HG03175 (cell line): ENCODE data around the gene GPR82.
"Not testable (repeated sequence)": the region's sequence is repeated elsewhere in the genome, so short reads cannot be mapped to it uniquely, and the experiment has no call there.

Experiments used
- ATAC-seq: cut with Tn5 transposase; IDR thresholded peaks from one replicate; pipeline ENCODE4 v1.9.1; 2021; ENCODE audit warnings: mild to moderate bottlenecking, moderate library complexity; ENCODE audit not compliant: unreplicated experiment

GPR82 gene, protein sequence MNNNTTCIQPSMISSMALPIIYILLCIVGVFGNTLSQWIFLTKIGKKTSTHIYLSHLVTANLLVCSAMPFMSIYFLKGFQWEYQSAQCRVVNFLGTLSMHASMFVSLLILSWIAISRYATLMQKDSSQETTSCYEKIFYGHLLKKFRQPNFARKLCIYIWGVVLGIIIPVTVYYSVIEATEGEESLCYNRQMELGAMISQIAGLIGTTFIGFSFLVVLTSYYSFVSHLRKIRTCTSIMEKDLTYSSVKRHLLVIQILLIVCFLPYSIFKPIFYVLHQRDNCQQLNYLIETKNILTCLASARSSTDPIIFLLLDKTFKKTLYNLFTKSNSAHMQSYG

DNA sequence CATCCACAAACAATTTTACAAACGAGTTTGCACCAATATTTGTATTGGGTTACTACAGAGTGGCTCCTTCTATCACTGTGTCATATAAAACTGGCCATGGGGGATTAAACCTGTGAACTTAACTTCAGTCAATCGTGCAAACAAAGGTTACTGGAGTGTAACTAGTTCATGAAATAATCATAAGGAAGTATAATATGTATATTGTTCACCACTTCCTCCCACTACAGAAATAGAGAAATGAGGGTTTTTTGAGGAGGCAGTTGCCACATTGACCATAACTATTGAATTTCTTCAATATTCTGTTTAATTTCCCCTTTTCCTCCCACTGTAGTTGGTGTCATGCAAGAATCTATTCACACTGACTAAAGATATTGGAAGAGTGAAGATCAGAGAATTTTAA lies at the start of gene GPR82:
Gene GPR82 (plus strand): TSS at position 356 of the 400 bp plus-strand sequence. CDS start 2,846 bp downstream, outside the sequence.
- ATAC-seq = no peak

DNA sequence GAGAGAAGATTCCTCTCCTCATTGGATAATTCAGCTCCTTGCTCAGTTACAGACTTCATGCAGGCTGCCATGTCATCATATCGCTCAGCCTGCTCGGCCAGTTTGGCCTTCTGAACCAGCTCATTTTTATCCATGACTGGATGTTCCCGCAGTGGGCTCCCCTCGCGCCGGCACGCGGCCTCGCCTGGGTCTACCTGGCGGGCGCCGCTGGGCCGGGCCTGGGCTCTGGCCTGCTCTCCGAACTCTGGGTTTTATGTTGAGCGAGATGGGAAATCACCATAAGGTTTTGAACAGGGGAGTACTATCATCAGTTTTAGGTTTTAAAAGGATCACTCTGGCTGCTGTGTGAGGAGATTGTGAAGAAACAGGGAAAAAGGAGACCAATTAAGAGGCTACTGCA lies 47.6 kb upstream of the GPR82 start:
- not testable (repeated sequence) for ATAC-seq

DNA sequence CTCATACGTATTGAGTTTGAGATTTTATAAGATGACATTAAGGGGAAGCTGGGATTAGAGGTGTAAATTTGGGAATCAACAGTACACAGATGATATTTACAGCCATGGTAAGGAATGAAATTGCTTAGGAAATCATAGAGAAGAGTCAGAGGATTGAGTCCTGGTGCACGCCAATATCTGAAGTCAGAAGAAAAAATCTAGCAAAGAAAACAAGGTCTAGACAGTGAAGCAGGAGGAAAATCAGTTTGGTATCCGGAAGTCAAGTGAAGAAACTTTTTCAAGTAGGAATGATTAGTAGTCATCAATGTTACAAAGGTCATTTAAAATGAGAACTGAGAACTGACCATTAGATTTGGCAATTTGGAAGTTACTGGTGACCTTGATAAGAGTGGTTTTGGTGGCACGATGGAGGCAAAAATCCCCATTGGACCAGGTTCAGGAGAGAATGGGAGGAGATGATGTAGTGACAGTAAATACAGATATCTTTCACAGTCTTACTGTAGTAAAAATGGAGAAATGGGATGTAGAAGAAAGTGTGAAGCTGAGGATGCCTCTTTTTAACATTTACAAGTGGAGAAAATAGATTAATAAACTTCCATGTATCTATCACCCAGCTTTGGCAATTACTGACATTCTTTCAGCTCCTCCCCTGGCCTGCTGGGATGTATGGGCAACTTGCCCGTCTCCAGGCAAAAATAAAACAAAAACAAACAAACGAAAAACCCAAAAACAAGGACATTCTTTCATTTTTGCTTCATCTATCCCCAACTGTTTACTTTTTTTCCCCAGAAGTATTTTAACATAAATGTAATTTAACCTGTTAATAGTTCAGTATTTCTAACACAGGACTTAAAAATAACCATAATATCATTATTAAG lies 46.6 kb upstream of the GPR82 start:
- no peak for ATAC-seq

DNA sequence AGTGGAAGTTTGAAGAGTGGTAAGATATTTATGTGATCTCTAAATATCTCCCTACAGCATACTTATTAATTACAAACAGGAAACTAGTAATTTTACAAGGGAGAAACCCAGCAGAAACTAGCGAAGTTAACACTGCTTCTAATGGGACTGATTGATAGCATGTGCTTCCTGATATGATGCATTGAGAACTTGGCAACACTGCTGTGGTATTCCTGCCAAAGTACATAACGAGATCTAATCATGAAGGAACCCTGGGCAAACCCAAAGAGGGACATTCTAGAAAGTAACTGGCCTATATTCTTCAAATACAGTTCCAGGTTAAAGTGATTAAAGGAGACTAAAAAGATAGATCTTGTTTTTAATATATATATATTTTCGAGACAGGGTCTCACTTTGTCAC lies 39.8 kb upstream of the GPR82 start:
- no peak for ATAC-seq

DNA sequence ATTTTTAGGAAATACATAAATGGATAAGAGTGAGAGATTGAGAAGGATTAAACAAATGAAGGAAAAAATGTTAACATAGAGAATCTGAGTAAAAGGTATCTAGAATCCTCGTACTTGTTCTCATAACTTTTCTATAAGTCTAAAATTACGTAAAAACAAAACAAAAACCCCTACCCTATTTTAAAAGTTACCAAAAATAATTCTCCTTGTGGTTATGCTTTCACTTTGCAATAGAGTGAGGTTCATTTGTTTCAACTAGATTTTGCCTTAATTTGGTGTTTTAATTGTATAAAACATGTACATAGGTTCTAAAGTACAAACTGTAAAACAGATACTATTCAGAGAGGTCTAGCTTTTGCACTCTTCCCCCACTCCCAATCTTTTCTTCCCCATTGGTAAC lies 39.0 kb upstream of the GPR82 start:
- ATAC-seq = no peak

DNA sequence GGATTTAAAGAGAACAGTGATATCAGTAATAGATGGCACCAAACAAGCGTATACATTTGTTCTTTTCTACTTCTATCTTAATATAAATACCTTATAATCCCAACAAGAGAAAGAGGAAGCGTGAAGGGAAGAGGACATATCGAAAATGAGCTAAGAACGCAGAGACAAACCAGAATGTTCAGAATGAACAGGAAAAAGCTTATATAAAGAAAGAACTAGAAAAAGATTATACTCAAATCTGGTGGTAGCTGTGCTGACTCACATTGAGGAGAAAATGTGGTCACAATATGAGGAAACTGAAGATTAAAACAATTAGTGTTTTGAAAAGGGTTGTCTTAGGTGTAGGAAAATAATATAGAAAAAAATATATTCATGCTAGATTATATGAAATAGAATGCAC lies 37.2 kb upstream of the GPR82 start:
- no peak for ATAC-seq

DNA sequence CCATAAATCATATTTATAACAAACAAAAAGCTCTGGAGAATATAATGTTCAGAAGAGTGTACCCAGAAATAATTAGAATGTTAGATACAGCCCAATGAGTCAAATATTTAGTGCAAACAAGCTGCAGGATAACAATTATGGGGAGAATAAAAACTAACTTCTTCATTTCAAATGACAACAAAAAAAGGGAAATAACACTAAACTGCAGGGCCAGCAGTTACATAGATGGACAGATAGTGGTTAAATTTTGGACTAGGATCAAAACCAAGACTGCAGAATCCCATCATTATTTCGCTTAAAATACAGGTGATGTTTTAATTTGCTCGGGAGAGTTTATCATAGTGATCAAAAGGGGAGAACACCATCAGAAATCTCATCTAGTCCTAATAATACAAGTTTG lies 35.8 kb upstream of the GPR82 start:
- ATAC-seq = no peak

DNA sequence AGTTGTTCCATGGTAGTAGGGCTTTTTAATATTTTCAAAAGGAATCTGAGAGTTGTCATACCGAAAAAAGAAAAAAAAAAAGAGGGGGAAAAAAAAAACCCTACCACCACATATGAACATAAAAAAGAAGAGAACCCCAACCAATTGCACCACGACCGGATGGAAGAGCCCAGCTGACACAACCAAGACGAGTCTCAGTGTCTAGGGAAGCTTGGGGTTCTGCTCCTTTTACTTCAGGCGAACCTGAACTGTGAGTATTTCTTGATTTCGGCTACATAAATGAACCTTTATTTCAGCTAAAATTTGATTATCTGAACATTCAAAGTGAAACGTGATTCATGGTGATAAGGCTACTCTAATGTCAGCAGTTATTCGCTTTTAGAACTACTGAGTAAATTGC lies 35.1 kb upstream of the GPR82 start, which contains the start of gene GPR34:
Gene GPR34 (plus strand): TSS at position 139 of the 400 bp plus-strand sequence. CDS start 6,661 bp downstream, outside the sequence.
- no peak for ATAC-seq

DNA sequence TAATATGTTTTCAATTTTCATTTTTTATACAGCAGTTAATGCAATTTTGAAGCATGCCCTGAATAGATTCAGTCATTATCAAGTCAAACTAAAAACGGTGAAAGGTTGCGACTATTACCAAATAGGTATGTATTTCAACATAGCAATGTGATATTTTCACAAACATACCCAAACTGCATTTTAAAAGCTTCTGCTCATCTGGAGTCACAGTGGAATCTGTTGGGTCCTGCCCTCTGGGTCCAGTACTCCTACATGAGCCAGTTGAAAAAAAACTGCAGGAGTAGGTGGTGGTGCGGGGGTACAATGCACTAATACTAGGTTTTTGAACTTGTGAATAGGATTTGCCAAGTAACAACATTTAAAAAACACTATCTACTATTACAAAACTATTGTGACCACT lies 34.3 kb upstream of the GPR82 start:
- no peak for ATAC-seq

DNA sequence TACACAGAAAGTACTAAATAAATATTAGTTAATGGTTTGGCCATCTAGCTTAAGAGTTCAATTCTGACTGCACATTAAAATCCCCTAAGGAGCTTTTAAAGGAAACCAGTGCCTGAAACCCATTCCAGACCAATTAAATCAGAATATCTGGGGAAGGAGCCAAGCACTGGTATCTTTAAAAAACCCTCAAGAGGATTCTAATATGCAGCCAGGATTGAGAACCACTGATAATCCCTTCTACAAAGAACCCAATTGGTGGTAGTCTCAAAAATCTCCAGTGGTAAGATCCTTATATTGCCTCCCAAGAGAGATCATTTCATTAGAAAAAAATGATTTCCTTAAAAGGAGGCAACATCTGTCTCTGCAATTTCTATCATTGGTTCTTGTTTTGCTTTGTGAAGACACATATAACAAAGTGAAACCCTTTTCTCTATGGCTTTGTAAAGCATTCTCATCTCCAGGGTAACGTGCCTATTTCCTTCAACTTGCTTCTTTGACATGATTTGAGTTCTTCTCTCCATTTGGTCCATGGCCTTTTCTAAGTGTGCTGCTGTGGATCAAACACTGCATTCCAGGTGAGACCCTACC lies 31.7 kb upstream of the GPR82 start:
- no peak for ATAC-seq

DNA sequence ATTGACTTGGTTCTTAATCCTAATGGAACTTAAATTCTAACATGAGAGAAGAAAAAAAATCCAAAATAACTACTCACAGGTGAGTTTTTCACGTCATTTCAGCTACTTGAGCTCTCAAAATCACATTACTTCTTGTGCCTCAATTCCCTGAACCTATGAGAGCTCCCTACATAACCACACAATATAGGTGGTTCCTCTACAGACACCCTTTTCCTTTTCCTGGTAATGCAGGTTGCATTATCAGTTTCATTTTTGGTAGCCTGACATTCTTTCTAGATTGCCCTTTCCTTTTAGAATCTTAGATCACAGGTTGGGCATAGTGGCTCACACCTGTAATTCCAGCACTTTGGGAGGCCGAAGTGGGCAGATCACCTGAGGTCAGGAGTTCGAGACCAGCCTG lies 31.0 kb upstream of the GPR82 start:
- ATAC-seq = no peak

DNA sequence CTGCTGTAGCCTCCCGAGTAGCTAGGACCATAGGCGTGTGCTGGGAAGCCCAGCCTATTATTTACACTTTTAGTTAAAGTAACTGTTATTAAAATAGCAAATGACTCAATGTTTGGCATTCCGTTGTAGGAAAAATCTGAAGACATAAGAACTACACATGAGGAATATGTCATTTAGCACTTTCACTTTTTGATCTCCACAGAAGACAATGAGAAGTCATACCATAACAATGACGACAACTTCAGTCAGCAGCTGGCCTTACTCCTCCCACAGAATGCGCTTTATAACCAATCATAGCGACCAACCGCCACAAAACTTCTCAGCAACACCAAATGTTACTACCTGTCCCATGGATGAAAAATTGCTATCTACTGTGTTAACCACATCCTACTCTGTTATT lies 28.6 kb upstream of the GPR82 start:
- ATAC-seq = no peak

DNA sequence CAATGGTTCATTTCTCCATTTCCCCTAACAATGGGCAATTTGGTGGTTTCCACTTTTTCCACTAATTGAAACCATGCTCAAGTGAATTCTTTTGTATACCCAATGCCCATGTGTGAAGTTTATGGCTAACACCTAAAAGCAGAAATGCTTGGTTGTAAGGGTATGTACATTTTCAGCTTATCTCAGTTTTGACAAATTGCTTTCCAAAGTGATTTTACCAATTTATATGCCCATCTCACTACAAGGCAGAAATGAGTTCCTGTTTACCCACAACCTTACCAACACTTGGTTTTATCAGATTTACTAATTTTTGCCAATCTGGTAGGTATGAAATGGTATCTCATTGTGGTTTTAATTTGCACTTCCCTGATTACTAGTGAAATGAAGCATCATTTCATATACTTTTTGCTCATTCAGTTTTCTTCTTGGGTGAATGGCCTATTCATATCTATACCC lies 20.4 kb upstream of the GPR82 start:
- ATAC-seq = no peak

DNA sequence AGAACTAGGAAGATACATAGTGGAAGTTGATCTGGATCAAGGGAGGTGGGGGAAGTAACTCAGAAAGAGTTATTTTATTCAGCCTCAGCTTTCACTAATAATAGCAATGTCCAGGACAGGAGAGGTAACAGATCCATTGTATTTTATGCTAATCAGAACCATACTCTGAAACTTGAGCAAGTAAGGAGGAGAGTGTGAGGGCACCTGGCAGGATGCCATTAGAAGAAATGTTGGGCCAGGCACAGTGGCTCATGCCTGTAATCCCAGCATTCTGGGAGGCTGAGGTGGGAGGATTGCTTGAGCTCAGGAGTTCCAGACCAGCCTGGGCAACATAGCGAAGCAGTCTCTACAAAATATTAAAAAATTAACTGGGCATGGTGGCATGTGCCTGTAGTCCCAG lies 18.9 kb upstream of the GPR82 start:
- ATAC-seq = no peak

DNA sequence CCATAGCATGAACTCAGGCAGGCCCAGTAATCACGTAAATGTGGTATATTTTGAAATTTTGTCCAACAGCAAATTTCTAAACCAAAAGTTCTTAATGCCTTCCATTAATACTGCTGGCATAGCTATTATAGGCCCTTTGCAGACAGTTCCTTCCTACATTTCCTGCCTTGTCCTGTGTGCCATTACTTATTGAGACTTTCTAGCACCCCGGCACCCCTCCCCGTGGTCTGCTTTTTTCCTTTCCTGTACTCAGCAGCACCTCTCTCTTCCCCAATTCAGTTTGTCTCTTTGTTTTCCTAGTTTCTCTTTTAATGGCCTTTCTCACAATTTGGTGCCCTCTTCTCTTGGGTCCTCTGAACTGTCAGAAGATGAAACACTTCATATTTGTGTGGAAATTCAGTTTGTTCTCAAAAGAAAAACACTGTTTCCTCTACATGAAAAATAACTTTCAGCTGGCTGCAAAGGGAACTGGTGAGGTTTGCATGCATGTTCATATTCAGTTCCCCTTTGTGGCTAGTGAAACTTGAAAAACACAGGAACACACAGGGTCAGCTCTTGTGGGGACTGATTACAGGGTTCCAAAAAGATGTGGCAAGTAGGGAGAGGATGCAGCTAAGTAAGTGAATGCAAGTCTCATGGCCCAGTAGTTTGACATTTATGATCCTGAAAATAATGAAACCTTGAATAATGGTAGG lies 18.2 kb upstream of the GPR82 start:
- peak; percentile 89 for ATAC-seq

DNA sequence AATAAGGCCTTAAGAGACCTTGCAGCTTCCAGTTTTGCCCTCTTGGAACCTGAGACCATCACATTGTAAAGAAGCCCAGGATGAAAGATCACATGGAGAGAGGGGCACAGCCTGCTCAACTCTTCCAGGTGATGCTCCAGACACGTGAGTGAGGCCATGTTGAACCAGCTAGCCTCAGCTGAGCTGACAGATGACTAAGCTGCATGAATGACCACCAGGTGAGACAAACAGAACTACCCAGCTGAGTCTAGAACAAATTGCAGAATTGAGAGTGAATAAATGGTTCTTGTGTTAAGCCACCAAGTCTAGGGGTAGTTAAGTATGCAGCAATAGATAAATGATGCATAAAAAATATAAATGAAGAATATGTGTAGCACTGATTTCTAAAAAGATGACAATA lies 16.8 kb upstream of the GPR82 start:
- no peak for ATAC-seq

DNA sequence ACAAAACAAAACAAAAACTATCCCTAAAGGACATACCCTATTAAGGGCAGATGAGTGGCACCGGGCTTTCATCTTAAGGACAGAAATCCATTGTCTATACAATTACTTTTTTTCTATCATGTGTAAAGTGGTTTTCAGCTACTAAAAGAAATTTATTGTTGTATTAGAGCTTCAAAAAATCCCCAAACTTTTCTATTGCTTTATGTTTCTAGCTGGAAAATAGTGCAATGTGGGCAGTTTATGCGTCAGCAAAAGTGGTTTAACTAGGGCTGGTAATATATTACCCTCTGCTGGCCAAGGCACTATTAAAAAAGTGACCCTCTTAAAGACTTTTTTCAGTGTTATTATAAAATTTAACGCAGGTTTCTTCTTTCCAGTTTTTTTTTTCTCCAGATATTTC lies 15.5 kb upstream of the GPR82 start:
- no peak for ATAC-seq

DNA sequence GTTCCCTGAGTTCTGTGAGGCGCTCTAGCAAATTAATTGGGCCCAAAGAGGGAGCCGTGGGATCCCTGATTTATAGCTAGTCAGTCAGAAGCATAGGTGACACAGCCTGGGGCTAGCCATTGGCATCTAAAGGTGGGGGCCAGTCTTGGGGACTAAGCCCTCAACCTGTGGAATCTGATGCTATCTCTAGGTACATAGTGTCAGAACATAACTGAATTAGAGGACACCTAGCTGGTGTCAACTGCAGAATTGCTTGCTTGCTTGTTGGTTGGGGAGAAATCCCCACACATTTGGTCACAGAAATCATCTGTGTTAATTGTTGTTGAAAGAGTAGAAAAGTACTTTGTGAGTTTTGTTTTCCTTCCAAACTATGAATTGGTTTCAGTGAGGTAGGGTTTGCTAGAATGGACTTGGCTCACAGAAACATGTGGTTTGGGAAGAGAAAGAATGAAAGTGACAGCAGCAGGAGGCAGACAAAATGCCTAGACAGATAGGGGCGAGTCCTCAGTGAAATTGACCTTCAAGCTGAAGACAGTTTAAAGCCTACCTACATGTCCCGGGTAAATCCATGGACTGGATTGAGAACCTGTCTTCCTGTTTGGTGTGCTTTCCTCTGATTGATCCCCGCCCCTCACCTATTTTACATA lies 12.8 kb upstream of the GPR82 start:
- ATAC-seq = no peak

DNA sequence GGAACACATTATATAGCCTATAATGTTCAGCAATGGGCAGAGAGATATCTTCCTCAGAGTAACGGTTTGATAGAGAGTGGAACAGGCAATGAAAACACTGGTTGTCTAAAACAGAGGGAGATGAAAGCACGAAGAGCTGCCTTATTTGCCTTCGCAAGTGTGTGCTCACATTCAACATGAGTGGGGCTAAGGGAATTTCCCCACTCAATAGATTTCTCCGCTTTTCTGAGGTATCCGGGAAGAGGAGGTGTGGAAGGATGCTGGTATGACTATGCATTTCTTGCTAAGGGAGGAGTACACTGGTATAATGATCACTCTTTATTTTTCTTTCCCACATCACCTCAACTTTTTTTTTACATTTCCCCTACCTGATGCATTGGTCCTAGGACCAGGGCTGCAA lies 7.8 kb upstream of the GPR82 start:
- ATAC-seq = no peak

DNA sequence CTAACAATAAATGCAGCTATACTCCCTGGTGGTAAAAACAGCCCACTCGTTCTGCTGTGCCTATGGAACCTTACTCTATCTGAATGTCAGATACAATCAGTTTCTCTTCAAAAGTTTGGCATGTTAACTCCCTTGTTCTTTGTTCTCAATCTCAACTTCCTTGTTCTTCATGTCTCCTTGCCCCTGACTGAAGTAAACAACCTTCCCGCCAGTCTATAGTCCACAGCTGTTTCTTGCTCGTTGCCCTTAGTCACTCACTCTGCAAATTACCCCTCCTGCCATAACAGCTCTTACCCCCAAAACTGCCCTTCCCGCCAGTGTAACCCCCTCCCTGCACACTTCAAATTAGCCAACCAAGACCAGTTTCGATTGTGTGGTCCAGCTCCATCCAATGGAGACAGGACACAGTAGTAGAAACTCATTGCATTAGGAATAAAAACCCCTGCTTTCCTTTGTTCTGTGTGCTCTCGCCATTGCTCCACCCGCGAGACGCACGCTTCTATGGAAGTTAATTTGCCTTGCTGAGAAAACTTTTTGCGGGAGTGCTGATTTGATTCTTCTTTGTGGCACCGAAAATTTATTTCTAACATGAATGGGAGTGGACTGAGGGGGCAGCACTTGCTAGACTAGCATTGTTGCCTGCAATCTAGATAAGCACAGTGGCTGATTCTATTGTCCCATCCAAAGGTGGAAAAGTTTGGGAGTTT lies 7.1 kb upstream of the GPR82 start:
- ATAC-seq = no peak
